NCI-H345 (cell line): Measurements from ENCODE around the gene MTPN.

Experiments used
- DNase-seq: peaks from one replicate; lab custom pipeline; 2025; lab: John Stamatoyannopoulos, UW

Gene MTPN, protein sequence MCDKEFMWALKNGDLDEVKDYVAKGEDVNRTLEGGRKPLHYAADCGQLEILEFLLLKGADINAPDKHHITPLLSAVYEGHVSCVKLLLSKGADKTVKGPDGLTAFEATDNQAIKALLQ

DNA sequence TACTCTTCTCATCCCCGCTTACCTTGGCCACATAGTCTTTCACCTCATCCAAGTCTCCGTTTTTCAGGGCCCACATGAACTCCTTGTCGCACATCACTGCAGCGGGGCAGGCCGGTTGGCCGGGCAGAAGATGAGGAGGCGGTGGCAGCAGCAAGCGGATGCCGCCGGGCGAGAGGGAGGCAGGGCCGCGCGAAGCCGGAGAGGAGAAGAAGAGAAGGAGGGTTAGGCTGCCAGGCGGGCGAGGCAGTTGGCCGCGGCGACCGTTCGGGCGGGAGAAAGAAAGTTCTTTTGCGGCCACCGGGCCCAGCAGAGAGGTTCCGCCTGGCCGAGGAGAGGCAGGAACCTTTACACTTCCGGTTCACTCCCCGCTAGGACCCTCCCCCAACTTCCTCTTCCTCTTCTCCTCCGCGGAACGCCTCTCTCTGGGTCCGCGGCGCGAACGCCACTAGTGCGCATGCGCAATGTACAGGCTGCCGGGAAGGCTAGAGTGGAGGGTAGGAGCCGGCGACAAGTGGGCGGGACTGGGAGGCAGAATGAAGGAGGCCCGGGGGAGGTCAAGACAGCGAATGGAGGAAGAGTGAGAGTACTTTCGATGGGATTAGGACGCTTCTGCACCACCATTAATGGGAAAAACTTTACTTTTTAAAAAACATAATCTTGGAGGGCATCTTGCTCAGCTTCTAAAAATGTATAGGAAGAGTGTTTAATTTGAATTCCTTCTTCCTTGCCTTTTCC lies at the start of gene MTPN:
TSS of gene MTPN (minus strand) at position 353 of the 735 bp plus-strand sequence. CDS start at position 94, 259 bp downstream.
- DNase-seq, result peak; percentile 98

DNA sequence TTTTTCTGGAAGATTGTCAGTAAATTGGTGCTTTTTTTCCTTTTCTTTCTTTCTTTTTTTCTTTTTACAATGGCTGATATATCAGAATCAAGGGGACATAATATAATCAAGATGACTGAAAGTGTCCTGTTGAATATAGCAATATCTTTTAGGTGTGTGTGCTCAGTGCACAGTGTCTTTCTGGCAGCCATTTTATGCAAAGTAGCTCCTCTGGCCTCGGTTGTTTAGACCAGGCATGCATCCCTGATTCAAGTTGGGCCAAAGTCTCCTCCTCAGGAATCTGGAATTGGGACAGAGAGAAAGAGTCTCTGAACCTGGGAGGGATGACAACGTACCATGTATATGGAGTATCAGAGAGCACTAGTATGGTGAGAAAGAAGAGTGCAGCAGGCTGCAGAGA lies 49.0 kb upstream of the MTPN start:
- no peak for DNase-seq

DNA sequence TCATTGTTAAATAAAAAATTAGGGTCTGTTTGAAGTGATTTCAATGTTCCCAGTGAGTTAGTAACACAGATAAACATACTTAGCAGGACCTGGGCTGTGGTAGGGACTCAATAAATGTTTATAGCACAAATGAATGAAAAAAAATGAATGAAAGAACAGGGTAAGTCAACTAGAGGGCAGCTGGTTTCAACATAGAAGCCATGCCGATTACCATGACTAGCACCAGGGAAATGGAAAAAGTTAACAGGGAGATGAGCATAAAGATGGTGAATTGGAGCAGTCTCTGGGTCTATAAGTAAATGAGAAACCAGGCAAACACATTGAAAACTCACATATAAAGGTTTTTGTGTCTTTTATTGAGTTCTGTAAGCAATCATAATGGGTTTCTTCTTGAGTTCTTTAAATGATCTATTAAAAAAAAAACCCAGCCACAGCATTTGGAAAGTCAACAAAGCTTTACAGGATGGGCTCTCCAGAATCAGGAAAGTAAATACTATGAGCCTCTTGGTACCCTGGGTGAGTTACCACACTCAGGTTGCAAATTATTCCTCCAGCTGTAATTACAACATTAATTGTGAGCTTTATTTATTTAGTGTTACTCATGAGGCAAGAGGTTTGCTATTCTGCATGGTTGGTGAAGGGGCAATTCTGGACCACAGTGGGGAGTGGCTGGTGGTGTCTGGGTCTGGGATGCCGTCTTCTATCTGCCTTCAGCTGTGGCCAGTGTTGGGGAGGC lies 46.1 kb upstream of the MTPN start:
- DNase-seq, result peak; percentile 87

DNA sequence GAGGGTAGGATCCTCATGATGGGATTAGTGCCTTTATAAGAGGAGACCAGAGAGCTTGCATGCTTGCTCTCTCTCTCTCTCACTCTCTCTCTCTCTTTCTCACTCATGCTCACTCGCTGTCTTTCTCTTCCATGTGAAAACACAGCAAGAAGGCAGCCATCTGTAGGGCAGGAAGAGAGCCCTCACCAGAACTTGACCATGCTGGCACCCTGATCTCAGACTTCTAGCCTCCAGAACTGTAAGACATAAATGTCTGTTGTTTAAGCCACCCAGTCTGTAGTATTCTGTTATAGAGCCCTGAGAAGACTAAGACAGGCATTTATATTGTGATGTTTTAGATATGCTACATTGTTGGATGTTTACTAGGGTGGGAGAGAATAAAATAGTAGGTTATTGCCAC lies 43.4 kb upstream of the MTPN start:
- DNase-seq, result no peak

DNA sequence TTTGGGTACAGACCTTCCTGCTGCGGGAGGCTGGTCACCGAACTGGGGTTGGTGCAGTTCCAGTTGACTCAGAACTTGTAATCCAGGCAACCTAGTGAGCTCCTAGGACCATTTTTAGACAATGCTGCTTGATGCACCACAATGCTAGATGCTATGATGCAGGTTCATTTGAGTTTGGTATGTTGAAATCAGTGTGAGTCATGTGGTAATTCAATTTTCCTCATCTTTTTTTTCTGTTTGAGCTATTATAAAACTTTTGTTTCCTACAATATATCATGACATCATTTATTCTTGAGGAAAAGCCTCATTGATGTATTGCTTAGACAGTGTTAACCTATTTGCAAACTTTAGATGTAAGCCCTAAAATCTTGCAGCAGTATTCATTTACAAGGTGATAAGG lies 40.9 kb upstream of the MTPN start:
- DNase-seq, result no peak

DNA sequence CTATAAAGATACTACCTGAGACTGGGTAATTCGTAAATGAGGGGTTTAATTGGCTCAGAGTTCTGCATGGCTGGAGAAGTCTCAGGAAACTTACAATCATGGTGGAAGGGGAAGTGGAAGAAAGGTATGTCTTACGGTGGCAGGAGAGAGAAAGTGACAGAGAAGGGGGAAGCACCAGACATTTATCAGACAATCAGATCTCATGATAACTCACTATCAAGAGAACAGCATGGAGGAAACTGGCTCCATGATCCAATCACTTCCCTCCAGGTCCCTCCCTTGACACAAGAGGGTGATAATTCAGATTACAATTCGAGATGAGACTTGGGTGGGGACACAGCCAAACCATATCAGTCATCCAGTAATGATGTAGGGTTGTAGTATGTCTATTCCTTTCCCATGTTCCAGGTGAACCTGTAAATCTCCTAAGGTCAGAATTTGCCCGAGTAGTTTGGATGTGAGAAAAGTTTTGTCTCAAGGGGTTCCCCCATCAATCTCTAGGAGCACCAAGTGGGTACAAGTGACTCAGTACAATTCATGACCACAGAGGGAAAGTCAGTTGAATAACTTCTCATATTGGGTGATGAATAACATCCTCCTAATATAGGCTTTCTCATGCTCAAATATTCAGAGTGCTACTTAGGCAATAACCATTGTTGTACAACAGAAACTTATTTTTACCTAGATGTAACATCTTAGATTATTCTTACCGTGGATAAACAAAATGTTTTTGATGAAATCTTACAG lies 39.7 kb upstream of the MTPN start:
- no peak for DNase-seq

DNA sequence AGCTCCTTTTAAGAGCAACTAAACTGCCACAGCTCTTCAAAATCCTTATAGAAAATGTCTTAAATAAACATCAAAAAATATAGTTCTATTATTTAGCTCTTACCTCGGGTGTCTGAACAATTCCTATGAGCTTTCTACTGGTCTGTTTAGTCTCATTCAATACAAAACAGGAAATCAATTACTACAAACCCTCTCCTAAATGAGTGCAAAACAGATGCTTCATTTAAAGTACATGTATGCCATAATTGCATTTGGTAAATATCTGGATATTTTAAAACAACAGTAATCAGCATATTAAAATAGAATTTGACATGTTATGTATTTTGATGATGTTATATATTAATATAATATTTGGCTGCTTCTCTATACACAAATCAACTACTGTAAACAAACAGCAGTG lies 38.5 kb upstream of the MTPN start:
- no peak for DNase-seq

DNA sequence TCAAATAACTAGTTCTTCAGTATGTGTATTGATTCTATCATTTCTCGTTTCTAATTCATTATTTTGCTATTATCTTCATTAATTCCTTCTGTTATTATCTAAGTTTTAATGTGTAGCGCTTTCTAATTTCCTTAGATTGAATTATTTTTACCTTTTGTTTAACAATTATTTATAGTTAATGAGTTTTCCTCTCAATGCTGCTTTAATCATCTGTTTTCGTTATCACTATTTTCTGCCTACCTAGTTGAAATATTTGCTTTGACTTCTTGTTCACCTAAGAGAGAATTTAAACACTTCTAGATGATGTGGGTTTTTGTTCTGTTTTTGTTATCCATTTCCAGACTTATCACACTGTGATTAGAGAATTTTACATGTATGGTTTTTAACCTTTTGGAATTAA lies 37.5 kb upstream of the MTPN start:
- no peak for DNase-seq

DNA sequence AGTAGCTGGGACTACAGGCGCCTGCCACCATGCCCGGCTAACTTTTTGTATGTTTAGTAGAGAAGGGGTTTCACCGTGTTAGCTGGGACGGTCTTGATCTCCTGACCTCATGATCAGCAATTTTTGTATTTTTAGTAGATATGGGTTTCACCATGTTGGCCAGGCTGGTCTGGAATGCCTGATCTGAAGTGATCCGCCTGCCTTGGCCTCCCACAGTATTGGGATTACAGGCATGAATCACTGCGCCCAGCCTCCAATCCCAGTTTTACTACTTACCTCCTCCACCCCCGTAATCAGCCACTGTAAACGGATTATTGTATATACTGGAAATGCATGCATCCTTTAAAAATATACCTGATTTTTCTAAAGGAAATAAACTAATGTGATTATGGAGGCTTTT lies 35.1 kb upstream of the MTPN start:
- DNase-seq, result no peak

DNA sequence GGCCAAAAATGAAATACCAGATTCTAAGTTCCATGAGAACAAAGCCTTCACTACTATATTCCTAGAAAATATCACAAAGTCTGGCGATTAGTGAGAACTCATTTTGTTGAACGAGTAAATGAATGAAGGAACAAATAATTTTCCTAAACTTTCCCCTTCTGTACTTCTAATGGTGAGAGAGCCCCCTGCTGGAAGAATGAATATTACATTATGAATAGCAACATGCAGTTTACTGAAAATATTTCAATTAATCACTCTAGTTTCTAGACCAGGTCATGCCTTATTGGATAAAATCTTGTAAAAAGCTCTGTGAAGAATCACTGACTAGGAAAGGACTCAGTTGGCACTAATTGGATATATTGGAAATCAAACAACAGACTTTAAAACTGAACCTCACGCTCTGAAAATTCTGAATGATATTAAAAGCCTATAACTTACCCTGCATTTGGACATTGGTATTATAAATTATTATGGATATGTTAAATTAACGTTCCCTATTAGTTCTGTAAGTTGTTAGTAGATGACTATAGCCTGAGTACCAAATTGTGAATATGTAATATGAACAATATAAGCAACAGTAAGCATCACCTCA lies 32.4 kb upstream of the MTPN start:
- DNase-seq, result peak; percentile 33

DNA sequence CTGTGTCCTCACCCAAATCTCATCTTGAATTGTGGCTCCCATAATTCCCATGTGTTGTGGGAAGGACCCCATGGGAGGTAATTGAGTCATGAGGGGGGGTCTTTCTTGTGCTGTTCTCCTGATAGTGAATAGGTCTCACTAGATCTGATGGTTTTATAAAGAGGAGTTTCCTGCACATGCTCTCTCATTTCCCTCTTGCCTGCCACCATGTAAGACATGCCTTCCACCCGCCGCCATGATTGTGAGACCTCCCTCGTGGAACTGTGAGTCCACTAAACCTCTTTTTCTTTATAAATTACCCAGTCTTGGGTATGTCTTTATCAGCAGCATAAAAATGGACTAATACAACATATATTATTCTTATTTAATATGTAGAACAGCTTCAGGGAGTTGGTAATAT lies 29.0 kb upstream of the MTPN start:
- no peak for DNase-seq

DNA sequence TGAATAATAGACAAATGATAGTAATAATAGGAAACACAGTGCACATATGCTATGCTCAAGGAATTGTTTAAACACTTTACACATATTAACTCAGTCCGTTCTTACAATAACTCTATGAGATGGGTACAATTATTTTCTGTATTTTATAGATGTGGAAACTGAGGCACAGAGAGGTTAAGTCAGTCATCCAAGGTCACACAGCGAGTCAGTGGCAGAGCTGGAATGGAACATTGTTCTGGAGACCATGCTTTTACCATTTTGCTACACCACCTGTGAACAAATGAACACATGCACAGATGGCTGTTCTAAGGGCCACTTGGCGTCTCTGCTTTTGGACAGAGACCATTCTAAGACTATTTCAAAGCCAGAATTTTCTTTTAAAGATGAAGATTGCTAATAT lies 26.9 kb upstream of the MTPN start:
- DNase-seq, result no peak

DNA sequence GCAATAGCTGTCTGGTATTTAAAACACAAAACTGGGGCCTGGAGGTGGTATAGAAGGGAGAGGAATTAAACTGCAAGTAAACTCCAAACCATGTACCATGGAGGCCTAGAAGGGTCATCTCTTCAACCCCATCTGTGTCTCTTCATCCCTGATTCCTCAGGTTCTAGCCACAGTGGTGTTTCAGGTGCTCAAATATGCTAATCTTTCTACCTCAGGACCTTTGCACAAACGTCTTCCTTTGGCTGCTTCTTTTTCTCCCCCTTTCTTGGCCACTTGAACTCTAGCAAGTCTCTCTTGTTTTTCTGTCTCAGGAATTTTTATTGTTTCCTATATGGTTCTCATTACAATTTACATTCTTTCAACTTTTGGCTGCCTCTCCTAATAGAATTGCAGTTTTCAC lies 25.6 kb upstream of the MTPN start:
- DNase-seq, result no peak

DNA sequence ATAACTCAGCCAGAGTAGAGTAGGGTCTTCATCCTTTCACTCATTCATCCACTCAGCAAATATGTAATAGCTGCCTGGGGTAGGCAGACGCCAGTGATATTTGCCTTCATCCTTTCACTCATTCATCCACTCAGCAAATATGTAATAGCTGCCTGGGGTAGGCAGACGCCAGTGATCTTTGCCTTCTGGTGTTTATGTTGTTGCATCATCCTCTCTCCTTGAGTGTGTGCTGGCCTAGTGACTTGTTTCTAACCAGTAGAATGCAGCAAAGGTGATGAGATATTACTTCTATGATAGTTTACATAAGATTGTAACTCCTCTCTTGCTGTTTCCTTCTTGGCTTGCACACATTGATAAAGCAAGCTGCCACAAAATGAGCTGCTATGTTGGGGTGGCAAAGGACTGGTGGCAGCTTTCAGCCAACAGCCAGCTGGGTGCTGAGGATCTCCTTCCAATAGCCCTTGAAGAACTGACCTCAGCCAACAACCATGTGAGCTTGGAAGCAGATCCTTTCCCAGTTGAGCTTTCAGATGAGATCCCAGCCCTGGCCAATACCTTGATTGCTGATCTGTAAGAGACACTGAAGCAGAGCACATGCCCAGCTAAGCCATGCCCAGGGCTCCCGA lies 23.2 kb upstream of the MTPN start:
- DNase-seq, result no peak

DNA sequence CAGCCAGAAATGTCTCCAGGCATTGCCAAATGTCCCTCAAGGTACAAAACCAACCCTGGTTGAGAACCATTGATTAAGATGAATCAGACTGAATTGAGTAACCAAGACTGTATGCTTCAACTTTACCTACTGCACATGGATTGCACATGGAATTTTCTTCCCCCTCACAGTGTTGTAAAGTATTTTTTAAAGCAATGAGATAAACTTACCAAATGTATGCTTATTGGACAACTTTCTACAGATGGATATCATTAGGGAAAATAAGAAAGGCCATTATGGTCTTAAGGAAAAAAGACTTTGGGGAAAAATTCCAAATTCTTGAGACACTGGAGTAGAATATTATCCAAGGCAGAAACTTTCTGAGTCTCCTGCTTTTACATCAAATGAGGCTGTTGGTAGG lies 20.9 kb upstream of the MTPN start:
- DNase-seq, result no peak

DNA sequence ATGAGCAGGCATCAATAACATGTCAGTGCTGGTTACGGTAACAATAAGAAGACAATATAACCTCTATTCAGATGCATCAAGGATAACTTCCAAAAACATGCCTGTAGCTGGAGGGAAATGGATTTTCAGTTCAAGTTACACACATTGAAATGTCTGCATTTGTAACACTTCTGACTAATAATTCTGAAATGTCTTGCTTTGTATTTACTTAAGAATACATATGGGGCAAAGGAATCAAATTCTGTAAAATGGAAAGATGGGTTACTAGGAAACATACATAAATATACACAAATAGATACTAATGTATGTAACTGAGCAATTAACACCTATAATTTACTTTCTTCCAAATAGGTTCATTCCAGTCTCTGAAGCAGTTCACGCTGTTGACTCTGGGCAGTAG lies 18.6 kb upstream of the MTPN start:
- no peak for DNase-seq

DNA sequence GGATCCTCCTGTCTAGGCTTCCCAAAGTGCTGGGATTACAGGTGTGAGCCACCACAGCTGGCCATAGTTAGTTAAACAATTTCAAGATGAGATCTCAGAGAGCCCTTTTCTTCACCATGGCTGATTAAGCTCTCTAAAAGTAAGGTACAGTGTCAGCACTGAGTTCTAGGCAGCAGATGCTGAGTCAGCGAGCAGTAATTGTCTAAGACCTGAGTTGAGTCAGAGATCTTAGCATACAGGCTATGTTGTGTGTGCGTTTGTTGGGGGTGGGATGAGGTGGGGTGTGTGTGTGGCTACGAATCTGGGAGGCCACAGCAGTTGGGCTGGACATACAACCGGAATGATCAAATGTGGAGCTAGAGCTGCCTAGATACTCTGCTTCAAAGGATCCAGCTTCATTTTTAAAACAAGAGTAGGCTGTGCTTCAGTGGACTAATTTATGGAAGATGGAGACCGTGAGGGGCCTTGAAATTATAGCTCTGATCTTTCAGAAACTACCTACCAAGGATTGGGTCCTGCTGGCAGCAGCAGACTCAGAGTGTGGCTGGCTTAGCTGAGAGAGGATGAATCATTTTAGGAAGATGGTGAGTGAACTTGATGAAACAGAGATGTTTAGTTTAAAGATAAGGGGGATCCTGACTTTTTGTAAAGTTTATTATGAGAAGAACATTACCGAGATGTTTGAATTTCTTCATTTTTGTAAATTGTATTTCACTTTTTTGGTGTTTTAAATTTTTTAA lies 17.5 kb upstream of the MTPN start:
- no peak for DNase-seq

DNA sequence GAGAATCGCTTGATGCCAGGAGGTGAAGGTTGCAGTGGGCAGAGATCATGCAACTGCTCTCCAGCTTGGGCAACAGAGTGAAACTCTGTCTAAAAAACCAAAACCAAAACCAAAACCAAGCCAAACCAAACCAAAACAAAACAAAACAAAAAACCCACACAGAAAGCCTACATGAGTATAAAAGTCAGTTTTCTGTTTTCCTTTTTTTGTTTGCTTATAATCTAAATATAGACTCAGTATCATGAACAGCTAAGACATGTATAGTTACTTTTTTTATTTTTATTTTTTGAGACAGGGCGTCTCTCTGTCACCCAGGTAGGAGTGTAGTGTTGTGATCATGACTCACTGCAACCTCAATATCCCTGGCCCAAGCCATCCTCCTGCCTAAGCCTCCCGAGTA lies 16.8 kb upstream of the MTPN start:
- no peak for DNase-seq

DNA sequence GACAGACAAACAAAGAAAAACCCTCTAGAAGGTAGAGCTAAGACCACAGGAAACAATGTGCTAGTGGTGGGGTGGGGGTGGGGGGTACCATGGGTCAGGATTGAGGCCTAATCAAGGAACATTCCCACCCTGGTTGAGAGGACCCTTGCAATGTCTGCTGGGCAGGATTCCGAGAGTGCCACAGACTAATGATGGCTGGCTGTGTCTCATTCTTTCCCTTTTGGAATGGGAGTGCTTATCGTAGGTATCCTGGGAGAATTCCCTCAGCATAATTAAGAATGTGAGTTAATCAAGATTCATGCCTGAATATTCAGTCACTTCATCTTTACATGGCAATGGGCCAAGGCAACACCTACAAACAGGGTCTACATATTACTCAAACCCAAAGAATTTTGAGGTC lies 14.7 kb upstream of the MTPN start:
- DNase-seq, result no peak

DNA sequence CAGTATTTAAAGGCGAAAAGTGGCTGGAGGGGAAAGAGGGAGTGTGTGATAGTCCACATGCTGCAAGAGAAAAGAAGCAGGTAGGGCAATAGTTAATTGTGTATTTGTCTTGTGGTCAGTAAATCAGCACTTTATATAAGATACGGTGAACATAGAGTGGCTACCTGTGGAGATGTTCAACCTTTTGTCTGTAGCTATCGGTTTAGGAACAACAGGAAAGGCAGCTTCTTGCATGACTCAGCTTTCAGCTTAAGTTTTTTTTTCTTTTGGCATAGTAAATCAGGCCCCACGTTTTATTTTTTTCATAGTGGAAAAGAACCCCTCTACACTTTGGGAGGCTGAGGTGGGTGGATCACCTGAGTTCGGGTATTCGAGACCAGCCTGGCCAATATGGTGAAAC lies 14.2 kb upstream of the MTPN start:
- DNase-seq, result peak; percentile 24

DNA sequence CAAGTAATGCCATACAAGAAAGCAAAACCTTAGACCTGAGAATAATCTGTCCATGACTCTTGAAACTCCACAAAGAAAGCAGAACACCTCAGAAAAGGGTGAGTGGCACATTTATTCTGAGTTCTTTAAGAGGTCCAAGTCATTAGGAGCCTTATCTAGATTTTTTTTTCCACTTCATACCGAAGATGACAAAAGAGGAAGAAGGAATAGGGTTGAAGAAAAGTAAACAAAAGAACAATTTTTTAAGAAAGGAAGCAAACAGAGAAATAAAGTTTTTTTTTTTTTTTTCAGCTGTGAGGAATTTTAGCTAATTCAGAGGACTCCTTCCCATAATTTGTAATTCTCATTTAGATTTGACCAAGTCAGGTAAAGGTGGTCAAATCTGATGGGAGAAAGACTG lies 13.1 kb upstream of the MTPN start:
- no peak for DNase-seq
